Fibroblast of peridontal ligament (primary cell): ENCODE data around the gene FAF1.

ENCODE experiments used
- DNase-seq: peaks from one replicate; pipeline ENCODE4 v3.0.0-alpha.2; 2010; ENCODE audit errors: extremely low read depth

FAF1 gene

DNA sequence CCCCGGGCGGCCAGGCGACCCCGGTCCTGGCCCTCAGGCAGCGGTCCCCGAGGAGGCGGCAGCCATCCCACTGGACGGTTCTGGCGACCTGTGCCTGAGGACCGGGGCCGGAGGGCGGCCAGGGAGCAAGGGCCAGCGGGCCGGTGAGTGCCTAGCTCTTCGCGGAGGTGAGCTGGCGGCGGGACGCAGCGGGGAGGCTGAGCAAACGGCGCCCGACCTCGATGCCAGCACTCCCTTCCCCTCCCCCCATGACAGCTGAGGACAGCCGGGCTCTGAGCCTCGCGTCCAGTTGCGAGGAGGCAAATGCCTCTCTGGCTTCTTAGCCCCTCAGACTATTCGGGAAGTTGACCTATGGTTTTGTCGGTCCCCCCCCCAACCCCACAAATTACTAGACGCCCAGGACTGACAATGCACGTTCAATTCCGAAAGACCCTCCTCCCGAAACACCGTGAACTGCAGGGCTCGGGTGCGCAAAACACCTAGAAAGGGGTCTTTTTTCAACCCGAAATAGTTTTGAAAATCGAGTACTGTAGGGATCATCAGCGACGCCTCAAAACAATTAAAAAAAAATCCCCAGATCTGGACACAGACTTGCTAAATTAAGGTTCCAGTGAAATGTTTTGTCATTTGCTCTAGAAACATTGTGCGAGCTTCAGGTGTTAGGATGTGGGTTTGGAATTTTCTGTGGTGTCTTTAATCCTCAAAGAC lies 18.2 kb upstream of the FAF1 start:
- peak; percentile 58 for DNase-seq

DNA sequence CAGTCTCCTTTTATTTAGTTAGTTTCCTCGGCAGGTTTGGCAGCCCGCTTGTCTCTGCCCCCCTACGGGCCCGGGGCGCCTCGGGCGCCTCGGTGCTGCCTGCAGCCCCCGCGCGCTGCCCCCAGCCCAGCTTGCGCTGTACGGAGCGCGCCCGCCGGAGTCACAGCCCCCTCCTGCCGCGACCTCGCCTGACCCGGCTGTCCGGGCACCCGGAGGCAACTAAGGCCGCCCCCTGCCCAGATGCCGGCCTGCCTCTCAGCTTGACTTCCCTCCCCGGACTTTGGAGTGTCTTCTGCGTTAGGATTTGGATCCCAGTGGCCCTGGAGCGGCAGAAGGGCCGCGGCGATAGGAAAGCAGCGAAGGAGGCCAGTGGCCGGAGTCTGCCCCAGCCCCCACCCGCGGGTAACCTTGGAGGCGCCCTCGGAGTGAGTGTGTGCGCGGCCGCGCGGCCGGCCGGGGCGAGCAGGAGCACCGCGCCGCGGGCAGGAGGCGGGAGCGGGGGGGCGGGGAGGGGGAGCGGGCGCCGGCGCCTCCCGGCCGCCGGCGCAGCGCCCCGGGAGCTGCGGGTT lies 17.6 kb upstream of the FAF1 start:
- DNase-seq, result peak; percentile 50

DNA sequence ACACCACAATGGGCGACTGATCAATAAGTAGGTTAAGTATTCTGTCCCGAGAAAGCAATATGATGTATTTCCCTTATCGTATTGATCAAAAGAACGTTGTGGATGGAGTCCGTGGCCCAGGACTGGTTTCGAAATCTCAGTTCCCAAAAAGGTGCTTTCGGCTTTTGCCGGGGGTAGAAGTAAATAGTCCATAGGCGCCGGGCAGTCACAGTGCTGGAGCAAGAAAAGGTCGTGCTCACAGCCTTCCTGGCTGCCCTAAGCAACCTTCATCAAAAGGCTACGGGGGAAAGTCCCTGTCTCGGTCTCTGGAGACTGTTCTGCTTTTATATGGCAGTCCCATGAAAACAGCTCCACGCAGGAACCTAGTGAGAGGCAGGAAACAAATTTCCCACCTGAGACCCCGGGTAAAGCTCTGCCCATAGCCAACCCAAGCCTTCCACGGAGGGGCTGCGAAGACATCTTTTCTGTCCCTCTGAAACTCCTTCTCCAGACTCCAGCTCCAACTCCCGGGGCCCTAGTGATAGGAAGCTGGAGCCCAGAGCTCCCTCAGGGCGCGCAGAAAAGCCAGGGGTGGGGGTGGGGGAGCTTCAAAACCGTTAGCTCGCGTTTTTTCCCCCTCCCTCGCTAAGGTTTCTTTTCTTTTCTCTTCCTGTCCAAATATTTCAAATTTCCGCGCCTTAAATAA lies 17.0 kb upstream of the FAF1 start:
- peak; percentile 67 for DNase-seq

DNA sequence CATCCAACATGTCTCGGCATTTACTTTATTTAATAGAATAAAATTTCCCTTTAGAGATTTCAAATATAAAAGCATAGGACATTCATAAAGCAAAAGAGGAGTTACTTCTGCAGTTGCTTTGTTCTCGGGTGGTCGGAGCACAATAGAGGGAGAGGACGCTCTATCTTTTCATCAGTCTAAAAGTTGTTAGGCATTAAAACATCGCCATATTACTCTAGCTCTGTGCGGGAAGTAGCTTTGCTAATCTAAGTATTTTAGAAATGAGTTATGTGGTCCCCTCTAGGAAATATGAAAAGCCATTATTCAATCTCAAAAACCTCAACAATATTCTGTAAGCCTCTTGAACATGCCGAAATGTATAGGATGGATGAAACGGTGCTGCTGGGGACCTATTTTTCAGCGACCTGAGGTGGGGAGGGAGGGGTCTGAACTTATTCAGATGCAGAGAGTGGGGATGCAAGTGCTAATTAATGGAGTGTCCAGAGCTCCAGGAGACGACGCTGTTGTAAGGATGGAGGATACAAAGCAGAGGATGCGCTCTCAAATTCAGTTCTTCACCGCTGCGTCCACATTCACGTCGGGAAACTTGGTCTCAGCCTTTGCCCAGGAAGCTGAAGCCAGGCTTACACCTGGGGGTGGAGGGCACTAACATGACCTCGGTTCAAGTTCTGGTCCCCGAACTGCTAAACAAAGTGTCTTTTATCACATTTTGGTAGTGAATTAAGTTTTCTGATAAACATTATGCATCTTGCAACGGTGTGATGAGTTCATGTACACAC lies 16.2 kb upstream of the FAF1 start:
- DNase-seq, result peak; percentile 7

DNA sequence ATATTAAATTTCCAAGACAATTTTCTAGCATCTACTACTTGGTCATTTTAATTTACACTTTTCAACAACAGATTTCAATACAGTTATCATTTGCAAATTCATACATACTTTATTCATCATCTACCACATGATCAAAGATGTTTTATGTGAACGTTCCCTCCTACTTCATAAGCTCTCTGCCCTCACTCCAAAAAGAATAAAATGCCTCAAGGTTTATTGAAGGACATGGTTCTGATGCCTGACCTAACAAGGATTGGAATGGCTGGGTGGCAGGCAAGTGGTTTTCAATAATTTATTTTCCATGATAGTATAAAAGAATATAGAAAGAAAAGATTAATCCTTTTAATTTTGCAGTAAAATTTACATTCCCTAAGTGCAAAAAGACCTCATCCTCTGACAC lies 15.4 kb upstream of the FAF1 start:
- peak; percentile 41 for DNase-seq

DNA sequence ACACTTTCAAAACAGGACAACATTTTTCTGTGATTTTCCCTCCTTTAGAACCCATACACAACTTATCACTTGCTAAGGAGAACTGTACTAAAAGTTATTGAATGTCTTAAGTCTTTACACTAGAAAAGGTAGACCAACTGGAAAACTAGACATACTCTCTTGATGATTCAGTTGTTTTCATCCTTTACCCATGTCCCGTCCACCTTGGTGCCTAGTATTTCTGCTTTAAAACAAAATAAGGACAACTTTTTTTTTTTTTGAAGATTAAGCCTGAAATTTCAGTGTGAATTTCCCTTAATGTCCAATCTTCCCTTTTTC lies 14.5 kb upstream of the FAF1 start:
- peak; percentile 27 for DNase-seq

DNA sequence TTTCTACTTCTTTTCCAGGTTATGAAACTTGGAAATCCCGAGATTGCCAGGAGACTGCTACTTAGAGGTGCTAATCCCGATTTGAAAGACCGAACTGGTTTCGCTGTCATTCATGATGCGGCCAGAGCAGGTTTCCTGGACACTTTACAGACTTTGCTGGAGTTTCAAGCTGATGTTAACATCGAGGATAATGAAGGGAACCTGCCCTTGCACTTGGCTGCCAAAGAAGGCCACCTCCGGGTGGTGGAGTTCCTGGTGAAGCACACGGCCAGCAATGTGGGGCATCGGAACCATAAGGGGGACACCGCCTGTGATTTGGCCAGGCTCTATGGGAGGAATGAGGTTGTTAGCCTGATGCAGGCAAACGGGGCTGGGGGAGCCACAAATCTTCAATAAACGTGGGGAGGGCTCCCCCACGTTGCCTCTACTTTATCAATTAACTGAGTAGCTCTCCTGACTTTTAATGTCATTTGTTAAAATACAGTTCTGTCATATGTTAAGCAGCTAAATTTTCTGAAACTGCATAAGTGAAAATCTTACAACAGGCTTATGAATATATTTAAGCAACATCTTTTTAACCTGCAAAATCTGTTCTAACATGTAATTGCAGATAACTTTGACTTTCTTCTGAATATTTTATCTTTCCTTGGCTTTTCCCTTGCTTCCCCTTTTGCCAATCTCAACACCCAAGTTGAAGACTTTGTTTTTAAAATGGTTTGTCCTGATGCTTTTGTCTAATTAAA lies 14.0 kb upstream of the FAF1 start:
- DNase-seq, result no peak

DNA sequence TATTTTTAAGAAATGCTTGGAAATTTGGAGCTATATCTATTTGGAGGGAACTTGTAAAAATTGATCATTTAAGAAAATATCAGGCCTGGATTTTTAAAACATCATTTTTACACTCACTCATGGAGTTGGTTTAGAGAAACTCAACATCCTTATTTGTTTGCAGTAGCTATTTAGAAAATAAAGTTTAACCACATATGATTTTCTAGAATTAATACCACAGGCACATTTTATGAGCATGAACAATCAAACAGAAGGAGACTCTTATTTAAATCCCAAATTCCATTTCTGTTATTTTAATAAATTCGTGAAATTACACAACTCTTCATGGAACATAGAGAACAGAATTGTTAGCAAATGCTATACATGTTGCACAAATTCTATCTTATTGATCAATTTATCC lies 13.2 kb upstream of the FAF1 start:
- DNase-seq, result no peak

DNA sequence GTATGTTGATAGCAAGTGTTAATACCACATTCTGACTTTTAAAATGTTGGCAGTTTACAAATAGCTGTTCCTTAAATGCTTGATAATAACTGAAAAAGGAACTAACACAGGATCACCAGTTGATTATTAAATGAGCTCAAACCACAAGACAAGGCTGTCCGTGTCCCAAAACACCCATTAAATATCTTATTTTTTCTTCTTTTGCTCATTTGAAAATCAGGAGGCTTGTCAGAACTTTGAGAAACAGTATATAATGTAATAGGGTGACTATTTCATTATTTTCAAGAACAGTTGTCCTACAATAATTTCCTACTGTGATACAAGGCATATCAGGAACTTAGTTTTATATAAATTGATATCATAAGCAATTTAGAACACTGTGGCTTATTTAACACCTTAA lies 12.7 kb upstream of the FAF1 start:
- DNase-seq, result peak; percentile 41

DNA sequence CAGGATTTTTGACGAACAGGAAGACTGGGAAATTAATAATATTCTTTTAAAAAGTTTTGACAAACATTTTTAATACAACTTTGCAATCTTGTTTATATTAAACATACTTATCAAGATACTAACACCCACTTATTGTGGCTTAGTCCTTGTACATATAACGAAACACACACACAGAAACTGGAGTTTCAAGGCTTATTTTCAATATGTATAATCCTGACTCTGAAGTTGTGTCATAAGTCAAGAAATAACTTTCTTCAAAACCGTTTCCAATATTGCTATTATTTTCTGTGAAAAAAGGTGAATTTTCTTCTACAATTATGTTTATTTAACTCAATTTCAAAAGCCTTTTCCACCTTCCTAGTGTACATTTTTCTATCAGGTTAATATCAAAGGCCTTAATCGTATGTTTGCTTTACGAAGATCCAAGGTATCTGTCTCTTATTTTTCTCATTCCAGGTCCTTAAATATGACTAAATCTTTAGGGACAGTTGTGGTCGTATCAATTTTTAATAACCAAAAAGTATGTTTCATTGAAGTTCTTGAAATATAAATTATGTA lies 11.8 kb upstream of the FAF1 start:
- DNase-seq, result peak; percentile 49

DNA sequence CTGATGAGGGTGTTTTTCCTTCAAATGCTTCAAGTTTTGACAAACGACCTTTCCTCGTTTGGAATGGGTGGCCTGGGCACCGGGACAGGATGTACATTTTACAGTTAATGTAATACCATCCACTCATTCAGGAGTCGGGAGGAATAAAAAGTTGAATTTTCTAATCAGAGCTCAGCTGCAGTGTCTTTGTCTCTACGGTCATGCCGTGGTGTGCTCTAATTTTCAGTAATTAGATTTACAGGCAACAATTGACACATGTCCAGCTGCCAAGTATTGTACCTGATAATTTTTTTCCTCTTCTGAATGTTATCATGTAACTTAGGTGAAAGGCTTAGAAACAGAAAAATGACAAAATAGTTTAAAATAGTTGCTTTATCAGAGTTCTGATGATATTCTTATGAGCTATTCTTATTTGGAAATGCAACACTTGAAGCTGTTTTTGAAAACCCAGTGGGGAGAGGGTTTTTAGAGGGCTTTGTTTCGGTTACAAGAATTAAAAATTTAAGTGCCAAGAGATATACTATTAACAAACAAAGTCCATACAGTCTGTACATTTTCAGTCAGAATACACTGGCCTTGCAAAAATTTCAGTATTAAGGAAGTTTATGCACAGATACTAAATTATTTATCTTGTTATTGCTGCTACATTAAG lies 11.0 kb upstream of the FAF1 start:
- DNase-seq, result peak; percentile 46

DNA sequence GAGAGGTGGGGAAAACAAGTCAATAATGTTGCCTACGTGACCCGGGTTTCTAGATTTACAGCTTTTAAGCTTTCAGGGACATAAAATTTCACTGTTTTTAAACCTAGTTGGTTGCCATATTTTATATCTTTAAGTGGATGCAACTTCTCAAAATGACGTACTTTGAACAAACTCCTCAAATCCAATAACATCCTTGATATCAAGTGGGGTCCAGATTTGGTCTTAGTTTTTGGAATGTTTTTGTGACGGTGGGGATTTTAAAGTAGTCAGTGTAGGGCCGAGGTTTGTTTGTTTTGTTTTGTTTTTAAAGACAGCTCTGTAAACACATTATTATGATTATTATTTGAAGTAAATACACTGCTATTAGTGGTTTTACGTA lies 10.4 kb upstream of the FAF1 start:
- no peak for DNase-seq

DNA sequence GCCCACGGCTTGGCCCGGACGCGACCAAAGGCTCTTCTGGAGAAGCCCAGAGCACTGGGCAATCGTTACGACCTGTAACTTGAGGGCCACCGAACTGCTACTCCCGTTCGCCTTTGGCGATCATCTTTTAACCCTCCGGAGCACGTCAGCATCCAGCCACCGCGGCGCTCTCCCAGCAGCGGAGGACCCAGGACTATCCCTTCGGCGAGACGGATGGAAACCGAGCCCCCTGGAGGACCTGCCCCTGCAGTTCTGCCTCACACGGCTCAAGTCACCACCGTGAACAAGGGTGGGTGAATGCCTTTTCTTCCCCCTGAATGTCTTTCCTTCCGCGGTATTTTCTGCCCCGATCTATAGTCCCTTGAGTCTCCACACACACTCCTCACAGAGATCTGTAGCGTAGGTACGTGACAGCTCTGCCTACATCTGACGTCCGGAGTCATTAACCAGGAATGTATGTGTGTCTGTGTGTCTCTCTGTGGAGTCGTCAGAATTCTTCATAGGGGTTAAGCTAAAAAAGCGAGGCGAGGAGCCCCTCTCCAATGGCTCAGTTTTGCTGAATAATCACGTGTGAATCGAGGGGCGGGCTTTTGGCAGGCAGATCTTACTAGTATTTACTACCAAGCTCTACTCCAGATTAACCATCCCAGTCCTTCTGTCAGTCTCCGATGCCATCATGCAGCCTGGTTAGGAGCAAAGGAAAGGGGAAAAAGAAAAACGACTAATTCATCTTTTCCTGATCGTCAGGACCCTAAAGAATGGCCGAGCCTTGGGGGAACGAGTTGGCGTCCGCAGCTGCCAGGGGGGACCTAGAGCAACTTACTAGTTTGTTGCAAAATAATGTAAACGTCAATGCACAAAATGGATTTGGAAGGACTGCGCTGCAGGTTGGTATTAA lies 9.8 kb upstream of the FAF1 start, which contains the start of gene CDKN2C:
Gene CDKN2C (plus strand): TSS at position 635 of the 898 bp plus-strand sequence. CDS start 124 bp downstream, at position 759.
- peak; percentile 92 for DNase-seq

DNA sequence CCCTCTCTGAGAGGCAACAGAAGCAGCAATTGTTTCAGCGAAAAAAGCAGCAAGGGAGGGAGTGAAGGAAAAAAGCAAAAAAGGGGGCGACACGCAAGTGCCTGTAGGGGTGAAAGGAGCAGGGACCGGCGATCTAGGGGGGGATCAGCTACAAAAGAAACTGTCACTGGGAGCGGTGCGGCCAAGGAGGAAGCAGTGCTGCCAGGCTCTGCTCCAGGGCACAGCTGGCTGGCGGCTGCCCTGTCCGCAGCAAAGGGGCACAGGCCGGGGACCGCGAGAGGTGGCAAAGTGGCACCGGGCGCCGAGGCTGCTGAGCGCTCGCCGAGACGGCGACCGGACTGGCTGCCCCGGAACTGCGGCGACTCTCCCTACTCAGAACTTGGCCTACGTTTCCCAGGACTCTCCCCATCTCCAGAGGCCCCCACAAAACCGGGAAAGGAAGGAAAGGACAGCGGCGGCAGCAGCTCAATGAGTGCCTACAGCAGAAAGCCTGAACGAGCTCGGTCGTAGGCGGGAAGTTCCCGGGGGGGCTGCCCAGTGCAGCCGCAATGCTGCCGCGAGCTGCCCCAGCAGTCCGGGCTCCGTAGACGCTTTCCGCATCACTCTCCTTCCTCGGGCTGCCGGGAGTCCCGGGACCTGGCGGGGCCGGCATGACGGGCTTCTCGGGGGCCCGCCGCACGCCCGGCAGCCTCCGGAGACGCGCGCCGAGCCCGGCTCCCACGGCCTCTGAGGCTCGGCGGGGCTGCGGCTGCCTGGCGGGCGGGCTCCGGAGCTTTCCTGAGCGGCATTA lies 8.9 kb upstream of the FAF1 start:
- DNase-seq, result peak; percentile 13

DNA sequence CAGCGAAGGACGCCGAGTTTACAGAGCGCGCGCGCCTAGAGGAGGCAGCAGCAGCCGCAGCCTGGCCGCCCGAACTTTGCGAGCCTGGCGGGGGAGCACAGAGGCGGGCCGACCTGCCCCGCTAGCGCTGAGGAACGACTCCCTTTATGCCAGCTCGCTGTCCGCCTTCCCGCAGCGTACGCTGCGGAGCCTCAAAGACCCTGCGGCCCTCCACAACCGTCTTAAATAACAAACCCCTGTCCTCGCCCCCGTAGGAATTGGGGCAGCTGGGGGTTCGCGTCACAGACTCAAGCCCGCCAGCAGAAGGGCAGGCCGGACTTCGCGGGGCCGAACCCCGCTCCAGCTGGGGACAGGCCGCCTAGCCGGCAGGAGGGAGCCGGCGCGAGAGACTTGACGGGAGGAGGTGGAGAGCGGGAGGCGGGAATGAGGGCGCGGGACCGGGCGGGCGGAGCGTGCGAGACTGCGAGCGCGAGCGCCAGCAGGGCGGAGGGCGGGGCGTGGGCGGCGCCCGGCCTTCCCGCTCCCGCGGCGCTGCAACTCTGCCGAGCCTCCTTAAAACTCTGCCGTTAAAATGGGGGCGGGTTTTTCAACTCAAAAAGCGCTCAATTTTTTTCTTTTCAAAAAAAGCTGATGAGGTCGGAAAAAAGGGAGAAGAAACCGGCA lies 8.2 kb upstream of the FAF1 start:
- DNase-seq, result peak; percentile 88

DNA sequence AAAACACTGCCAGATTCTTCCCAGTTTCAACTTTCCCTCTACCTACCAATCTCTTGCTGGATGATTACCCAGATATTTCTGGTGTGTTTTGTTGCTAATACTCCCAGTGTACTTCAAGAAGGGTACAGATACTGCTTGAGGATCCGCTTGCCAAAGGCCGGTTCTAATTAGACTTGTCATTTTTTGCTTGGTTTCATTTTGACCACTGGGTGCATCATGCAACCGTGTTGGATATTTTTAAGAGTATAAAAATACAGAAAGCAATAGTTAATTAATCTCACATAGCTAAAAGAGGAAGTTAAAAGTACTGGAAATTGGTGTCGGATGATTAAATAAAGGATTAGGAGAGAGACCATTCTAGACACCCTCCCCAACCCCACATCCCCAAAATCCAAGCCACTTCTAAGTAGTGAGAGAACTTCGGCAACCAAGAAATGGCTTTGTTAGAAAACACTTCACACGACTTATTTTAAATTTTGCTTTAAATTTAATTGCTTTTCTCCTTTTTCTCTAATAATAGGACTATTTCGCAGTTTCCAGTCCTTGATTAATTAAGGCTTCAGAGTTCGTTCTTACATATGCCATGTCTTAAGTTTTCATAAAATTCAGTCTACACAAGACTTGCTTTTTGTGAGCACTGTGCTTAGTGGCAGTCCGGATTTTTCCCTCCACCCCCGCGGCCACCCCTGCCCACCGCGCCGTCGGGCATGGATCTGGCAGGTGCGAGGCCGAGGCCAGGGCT lies 7.5 kb upstream of the FAF1 start:
- peak; percentile 75 for DNase-seq

DNA sequence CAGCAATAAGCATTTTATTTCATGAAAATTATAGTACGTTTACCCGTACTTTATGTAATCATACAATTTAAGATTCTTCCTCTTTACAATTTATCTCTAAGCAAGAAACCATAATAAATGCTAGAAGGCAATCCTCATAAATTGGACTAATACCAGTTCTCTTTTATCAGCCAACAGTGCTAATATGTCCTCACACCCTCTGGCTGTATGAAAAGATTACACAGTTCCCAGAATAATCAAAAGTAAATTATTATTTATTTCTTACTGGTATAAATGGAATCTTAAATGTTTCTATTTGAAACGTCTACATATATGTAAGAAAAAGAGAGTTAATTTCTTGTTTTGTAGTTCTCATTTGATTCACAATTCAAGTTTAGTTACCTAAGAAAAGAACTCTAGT lies 6.9 kb upstream of the FAF1 start:
- no peak for DNase-seq

DNA sequence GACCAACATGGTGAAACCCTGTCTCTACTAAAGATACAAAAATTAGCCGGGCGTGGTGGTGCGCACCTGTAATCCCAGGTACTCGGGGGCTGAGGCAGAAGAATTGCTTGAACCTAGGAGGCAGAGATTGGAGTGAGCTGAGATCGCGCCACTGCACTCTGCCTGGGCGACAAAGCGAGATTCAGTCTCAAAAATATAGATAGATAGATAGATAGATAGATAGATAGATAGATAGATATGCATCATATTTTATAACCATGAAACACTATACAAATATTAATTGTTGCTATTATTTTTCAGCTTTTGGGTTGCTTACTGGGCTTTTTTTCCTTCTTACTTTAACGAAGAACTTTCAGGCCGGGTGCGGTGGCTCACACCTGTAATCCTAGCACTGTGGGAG lies 4.8 kb upstream of the FAF1 start:
- no peak for DNase-seq
